WERI-Rb-1 (cell line): ENCODE results near the gene LRP11.

ENCODE experiments used
- DNase-seq: peaks from one replicate; pipeline ENCODE4 v3.0.0-alpha.2; 2020
- H3K27ac ChIP-seq: fragments of 250-450 bp; sonication (Bioruptor Pico); 2 replicates; pipeline ENCODE4 v1.5.1; 2020; ENCODE audit warnings: mild to moderate bottlenecking, moderate library complexity
- H3K27me3 ChIP-seq: fragments of 250-450 bp; sonication (Bioruptor Pico); 2 replicates; pipeline ENCODE4 v1.5.1; 2021; ENCODE audit warnings: mild to moderate bottlenecking, low read depth, moderate library complexity; ENCODE audit not compliant: insufficient read depth, severe bottlenecking
- H3K36me3 ChIP-seq: fragments of 250-450 bp; sonication (Bioruptor Pico); 2 replicates; pipeline ENCODE4 v1.5.1; 2020; ENCODE audit warnings: mild to moderate bottlenecking, moderate library complexity
- H3K4me3 ChIP-seq: 2 replicates; pipeline ENCODE4 v1.5.1; 2011; ENCODE audit warnings: low read depth, mild to moderate bottlenecking, control low read depth, low read length
- H3K9me3 ChIP-seq: fragments of 250-450 bp; sonication (Bioruptor Pico); 2 replicates; pipeline ENCODE4 v1.5.1; 2021; ENCODE audit warnings: mild to moderate bottlenecking, moderate library complexity; ENCODE audit not compliant: severe bottlenecking
- CTCF ChIP-seq: IDR thresholded peaks from 2 replicates; pipeline ENCODE4 v1.5.1; 2011; ENCODE audit warnings: low read depth, mild to moderate bottlenecking, control low read depth, inconsistent platforms, low read length

The LRP11 gene

GRCh38 chr6:149881860-149882259 lies 17.7 kb upstream of the LRP11 start:
- no peak for TF ChIP-seq CTCF
- no peaks in the 10 kb centered on the region for H3K36me3 ChIP-seq
- no peak overlapping the region for H3K4me3 ChIP-seq
- H3K27ac ChIP-seq: no peak overlapping the region
- no peak for DNase-seq
- no peaks in the 10 kb centered on the region for H3K9me3 ChIP-seq
- H3K27me3 ChIP-seq: no peaks in the 10 kb centered on the region

- no peak for TF ChIP-seq CTCF
- no peak overlapping the region for H3K27ac ChIP-seq
- DNase-seq: no peak
- H3K9me3 ChIP-seq: no peaks in the 10 kb centered on the region
- H3K27me3 ChIP-seq: no peaks in the 10 kb centered on the region
- no peaks in the 10 kb centered on the region for H3K36me3 ChIP-seq
- no peak overlapping the region for H3K4me3 ChIP-seq
These were observed 17.1 kb upstream of the LRP11 start for GRCh38 chr6:149881066-149881766.

- Histone ChIP-seq H3K27ac (no peak overlapping the region), H3K4me3 (no peak overlapping the region), H3K27me3 (no peaks in the 10 kb centered on the region), H3K9me3 (no peaks in the 10 kb centered on the region), H3K36me3 (no peaks in the 10 kb centered on the region)
- no peak for TF ChIP-seq CTCF
- DNase-seq: no peak
These were observed 13.5 kb upstream of the LRP11 start for GRCh38 chr6:149877659-149878058.

- H3K27me3 ChIP-seq: no peaks in the 10 kb centered on the region
- H3K9me3 ChIP-seq: peaks cover 4% of the 10 kb centered on the region
- H3K36me3 ChIP-seq: no peaks in the 10 kb centered on the region
- H3K27ac ChIP-seq: no peak overlapping the region
- no peak overlapping the region for H3K4me3 ChIP-seq
- no peak for DNase-seq
- TF ChIP-seq CTCF: no peak
These were observed 12.2 kb upstream of the LRP11 start for GRCh38 chr6:149876241-149876933.

- H3K36me3 ChIP-seq: no peaks in the 10 kb centered on the region
- no peak for TF ChIP-seq CTCF
- H3K9me3 ChIP-seq: peaks cover 4% of the 10 kb centered on the region
- H3K27me3 ChIP-seq: no peaks in the 10 kb centered on the region
- H3K27ac ChIP-seq: no peak overlapping the region
- no peak for DNase-seq
- no peak overlapping the region for H3K4me3 ChIP-seq
These were observed 8.1 kb upstream of the LRP11 start for GRCh38 chr6:149872233-149872632.

- TF ChIP-seq CTCF: no peak
- Histone ChIP-seq H3K4me3 (no peak overlapping the region), H3K27ac (no peak overlapping the region), H3K27me3 (no peaks in the 10 kb centered on the region), H3K36me3 (no peaks in the 10 kb centered on the region), H3K9me3 (peaks cover 4% of the 10 kb centered on the region)
- DNase-seq: no peak
These were observed 7.0 kb upstream of the LRP11 start for GRCh38 chr6:149871182-149871581.
